OCI-LY7 (cell line): ENCODE results near the gene CD63. TPM values are rescaled to one million over a fixed set of nuclear protein-coding genes. Genes with fewer than 3 reads are reported as not detected.

Experiments
- BruUV-seq: library from RNA; stranded (reverse); fragments of 400-500 nt; replicated peaks from 2 replicates; lab custom pipeline; 2021; lab: Mats Ljungman, UMichigan
- CTCF ChIA-PET: fragments of 300-600 bp; sonication (Branson Sonifier 250); formaldehyde crosslinking; loops from one replicate; lab custom pipeline; 2022; ENCODE audit warnings: antibody characterized with exemption; ENCODE audit not compliant: unreplicated experiment; lab: Charles Lee
- POLR2A ChIA-PET: fragments of 300-600 bp; sonication (Branson Sonifier 250); formaldehyde crosslinking; loops from one replicate; lab custom pipeline; 2022; ENCODE audit warnings: antibody characterized with exemption; lab: Charles Lee
- DNase-seq: peaks from one replicate; pipeline ENCODE4 v3.0.0-alpha.2; 2015; ENCODE audit warnings: low spot score
- H2AFZ ChIP-seq: fragments of 200-600 bp; sonication (generic), shearing (Covaris generic); 2 replicates; pipeline ENCODE4 v1.6.1; 2014; ENCODE audit warnings: mild to moderate bottlenecking, antibody characterized with exemption, low read length, moderate library complexity
- H3K27ac ChIP-seq: fragments of 200-600 bp; sonication (generic); 2 replicates; pipeline ENCODE4 v1.5.1; 2014; ENCODE audit warnings: mixed run types, low read depth, mild to moderate bottlenecking, moderate library complexity, low read length, inconsistent platforms; ENCODE audit not compliant: poor library complexity, severe bottlenecking
- H3K36me3 ChIP-seq: fragments of 200-600 bp; sonication (generic); 2 replicates; pipeline ENCODE4 v1.6.1; 2014; ENCODE audit warnings: mild to moderate bottlenecking, antibody characterized with exemption, low read length, moderate library complexity, mixed read lengths; ENCODE audit not compliant: insufficient read depth
- H3K4me1 ChIP-seq: fragments of 200-600 bp; sonication (generic); 2 replicates; pipeline ENCODE4 v1.5.1; 2014; ENCODE audit warnings: mild to moderate bottlenecking, low read length; ENCODE audit not compliant: insufficient read depth, poor library complexity, severe bottlenecking
- H3K4me2 ChIP-seq: fragments of 200-600 bp; sonication (generic); 2 replicates; pipeline ENCODE4 v1.6.1; 2014; ENCODE audit warnings: mild to moderate bottlenecking, low read length
- H3K4me3 ChIP-seq: fragments of 200-600 bp; sonication (generic); 2 replicates; pipeline ENCODE4 v1.5.1; 2014; ENCODE audit warnings: mild to moderate bottlenecking, low read depth, low read length; ENCODE audit not compliant: poor library complexity, severe bottlenecking
- H3K79me2 ChIP-seq: fragments of 200-600 bp; sonication (generic); 2 replicates; pipeline ENCODE4 v1.6.1; 2016; ENCODE audit warnings: low read depth, mild to moderate bottlenecking, low read length, moderate library complexity, mixed read lengths; ENCODE audit not compliant: insufficient read depth
- H3K9me2 ChIP-seq: fragments of 200-600 bp; sonication (generic); 2 replicates; pipeline ENCODE4 v1.6.1; 2016; ENCODE audit warnings: mild to moderate bottlenecking, low read length, mixed read lengths; ENCODE audit not compliant: insufficient read depth
- H3K9me3 ChIP-seq: fragments of 200-600 bp; sonication (generic); 2 replicates; pipeline ENCODE4 v1.6.1; 2014; ENCODE audit warnings: mild to moderate bottlenecking, mixed run types, low read length, mixed read lengths
- H4K20me1 ChIP-seq: fragments of 200-600 bp; sonication (generic); 2 replicates; pipeline ENCODE4 v1.6.1; 2014; ENCODE audit warnings: mild to moderate bottlenecking, antibody characterized with exemption, low read length, moderate library complexity, mixed read lengths; ENCODE audit not compliant: insufficient read depth
- EZH2phosphoT487 ChIP-seq: fragments of 200-600 bp; sonication (generic); IDR thresholded peaks from 2 replicates; pipeline ENCODE4 v1.6.1; 2018; ENCODE audit warnings: low read depth, borderline replicate concordance, mild to moderate bottlenecking, mixed run types, antibody characterized with exemption, low read length, moderate library complexity, mixed read lengths
- intact Hi-C: fragments of 100-400 bp; cut with micrococcal nuclease; formaldehyde crosslinking; loops from one replicate; pipeline ENCODE4 v1.10.0; 2022; ENCODE audit not compliant: unreplicated experiment
- total RNA-seq, 2 experiments: library from RNA; depleted of rRNA in 1 of 2; stranded (reverse); fragments of >200 nt in 1 of 2; shearing (Covaris generic) in 1 of 2; gene quantifications; 2 replicates each; pipeline ENCODE4 v1.2.3, GENCODE V29; 2014 to 2022
- TF ChIP-seq, protein P1 (sequence below): fragments of 200-600 bp; sonication (generic); conservative IDR thresholded peaks from 2 replicates; pipeline ENCODE4 v1.5.1; 2014; ENCODE audit warnings: mild to moderate bottlenecking, antibody characterized with exemption, low read length, moderate library complexity, mixed read lengths

Gene CD63
- total RNA-seq, 2 experiments from 2014 or later: 102 to 130 TPM

- no peaks in the 10 kb centered on the region for H3K9me3 ChIP-seq
- BruUV-seq: no TSS peak
- no peak overlapping the region for H3K4me3 ChIP-seq
- no peak overlapping the region for H3K27ac ChIP-seq
- H3K79me2 ChIP-seq: peaks cover 8% of the 10 kb centered on the region; the same call in 1 of the 2 replicates
- intact Hi-C loops: loop anchor here (1.0 kb wide), 1 partner anchor 12 kb away; no protein-coding TSS in a partner anchor
- TF ChIP-seq EZH2phosphoT487: no peak
- TF ChIP-seq, protein P1, sequence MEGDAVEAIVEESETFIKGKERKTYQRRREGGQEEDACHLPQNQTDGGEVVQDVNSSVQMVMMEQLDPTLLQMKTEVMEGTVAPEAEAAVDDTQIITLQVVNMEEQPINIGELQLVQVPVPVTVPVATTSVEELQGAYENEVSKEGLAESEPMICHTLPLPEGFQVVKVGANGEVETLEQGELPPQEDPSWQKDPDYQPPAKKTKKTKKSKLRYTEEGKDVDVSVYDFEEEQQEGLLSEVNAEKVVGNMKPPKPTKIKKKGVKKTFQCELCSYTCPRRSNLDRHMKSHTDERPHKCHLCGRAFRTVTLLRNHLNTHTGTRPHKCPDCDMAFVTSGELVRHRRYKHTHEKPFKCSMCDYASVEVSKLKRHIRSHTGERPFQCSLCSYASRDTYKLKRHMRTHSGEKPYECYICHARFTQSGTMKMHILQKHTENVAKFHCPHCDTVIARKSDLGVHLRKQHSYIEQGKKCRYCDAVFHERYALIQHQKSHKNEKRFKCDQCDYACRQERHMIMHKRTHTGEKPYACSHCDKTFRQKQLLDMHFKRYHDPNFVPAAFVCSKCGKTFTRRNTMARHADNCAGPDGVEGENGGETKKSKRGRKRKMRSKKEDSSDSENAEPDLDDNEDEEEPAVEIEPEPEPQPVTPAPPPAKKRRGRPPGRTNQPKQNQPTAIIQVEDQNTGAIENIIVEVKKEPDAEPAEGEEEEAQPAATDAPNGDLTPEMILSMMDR: peak; percentile 32; the same call in 1 of the 2 replicates
- POLR2A ChIA-PET: no interaction called here
- peaks cover 19% of the 10 kb centered on the region for H3K4me1 ChIP-seq
- DNase-seq: no peak
- no peak overlapping the region for H2AFZ ChIP-seq
- H3K4me2 ChIP-seq: no peak overlapping the region
- no peaks in the 10 kb centered on the region for H3K9me2 ChIP-seq
- no peaks in the 10 kb centered on the region for H4K20me1 ChIP-seq
- H3K36me3 ChIP-seq: peaks cover 60% of the 10 kb centered on the region
- CTCF ChIA-PET: interaction anchor here (1.1 to 1.9 kb wide), 3 partner anchors 9 to 17 kb away, joined by 3 to 5 read pairs (median 3); partner anchors contain the start of gene BLOC1S1
Observed at GRCh38 chr12:55724940-55725309, 3.9 kb downstream of the CD63 start.

DNA sequence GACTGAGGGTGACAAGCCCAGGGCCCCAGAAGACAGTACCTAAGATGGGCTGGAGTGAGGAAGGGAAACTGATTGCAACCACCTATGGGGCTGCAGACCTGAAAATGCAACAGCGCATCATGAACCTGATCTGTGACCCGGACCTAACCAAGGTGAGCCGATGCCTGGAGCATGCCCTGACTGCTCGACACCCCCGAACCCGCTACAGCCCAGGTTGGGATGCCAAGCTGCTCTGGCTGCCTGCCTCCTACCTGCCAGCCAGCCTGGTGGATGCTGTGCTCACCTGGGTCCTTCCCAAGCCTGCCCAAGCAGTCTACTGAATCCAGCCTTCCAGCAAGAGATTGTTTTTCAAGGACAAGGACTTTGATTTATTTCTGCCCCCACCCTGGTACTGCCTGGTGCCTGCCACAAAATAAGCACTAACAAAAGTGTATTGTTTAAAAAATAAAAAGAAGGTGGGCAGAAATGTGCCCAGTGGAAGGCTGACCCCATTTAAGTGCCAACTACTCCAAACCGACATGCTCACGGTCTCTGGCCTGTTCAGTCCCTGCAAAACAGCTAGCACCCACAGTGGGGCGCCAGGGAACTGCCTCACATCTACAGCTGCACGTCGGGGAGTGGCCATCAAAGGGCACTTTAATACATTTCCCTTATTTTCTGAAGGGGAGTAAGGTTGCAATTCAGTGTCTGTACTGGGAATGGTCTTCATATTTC is 4.4 kb downstream of the CD63 start:
- Histone ChIP-seq H3K9me3 (no peaks in the 10 kb centered on the region), H3K36me3 (peaks cover 66% of the 10 kb centered on the region), H3K4me3 (no peak overlapping the region), H2AFZ (no peak overlapping the region), H4K20me1 (no peaks in the 10 kb centered on the region), H3K4me1 (peaks cover 16% of the 10 kb centered on the region), H3K27ac (no peak overlapping the region), H3K79me2 (peaks cover 8% of the 10 kb centered on the region; the same call in 1 of the 2 replicates), H3K9me2 (no peaks in the 10 kb centered on the region), H3K4me2 (no peak overlapping the region)
- DNase-seq: peak; percentile 78
- no TSS peak for BruUV-seq
- ChIA-PET CTCF (interaction anchor here (1.1 to 1.9 kb wide), 2 partner anchors 9 to 17 kb away, joined by 3 to 5 read pairs; partner anchors contain the start of gene BLOC1S1), POLR2A (no interaction called here)
- intact Hi-C loops: loop anchor here (1.0 kb wide), 1 partner anchor 13 kb away; no protein-coding TSS in a partner anchor
- TF ChIP-seq, protein P1: peak; percentile 88
- no peak for TF ChIP-seq EZH2phosphoT487
